Neutrophil (primary cell): ENCODE measurements around the gene PCBP4.
"Not testable (repeated sequence)": the region's sequence is repeated elsewhere in the genome, so short reads cannot be mapped to it uniquely, and the experiment has no call there.

Experiments
- H3K27ac ChIP-seq: fragments of 200-600 bp; sonication (generic); 2 replicates; pipeline ENCODE4 v1.5.1; 2016; ENCODE audit warnings: mild to moderate bottlenecking, moderate library complexity
- H3K27me3 ChIP-seq: fragments of 200-600 bp; sonication (generic); 2 replicates; pipeline ENCODE4 v1.6.0; 2016; ENCODE audit warnings: mild to moderate bottlenecking
- H3K36me3 ChIP-seq: fragments of 200-600 bp; sonication (generic); 2 replicates; pipeline ENCODE4 v1.5.1; 2017
- H3K4me1 ChIP-seq, 2 experiments: fragments of 200-600 bp in 1 of 2; sonication (generic) in 1 of 2; 1 replicate in 1 of 2; 2 replicates in 1 of 2; pipeline versions ENCODE4 v1.5.1 to v1.6.1; 2013 to 2016; ENCODE audit warnings: low read depth in 1 of 2, low read length in 1 of 2, mild to moderate bottlenecking in 1 of 2, moderate library complexity in 1 of 2; ENCODE audit not compliant: control insufficient read depth in 1 of 2, insufficient read depth in 1 of 2
- H3K4me3 ChIP-seq, 2 experiments: fragments of 200-600 bp in 1 of 2; sonication (generic) in 1 of 2; 1 replicate in 1 of 2; 2 replicates in 1 of 2; pipeline ENCODE4 v1.5.1; 2013 to 2016; ENCODE audit warnings: low read depth in 1 of 2, low read length in 1 of 2, mild to moderate bottlenecking in 1 of 2, moderate library complexity in 1 of 2
- H3K9me3 ChIP-seq: fragments of 200-600 bp; sonication (generic); 2 replicates; pipeline ENCODE4 v1.5.1; 2016
- TF ChIP-seq, protein P1 (sequence below): fragments of 200-600 bp; sonication (generic); IDR thresholded peaks from 2 replicates; pipeline ENCODE4 v1.5.1; 2016; ENCODE audit warnings: antibody characterized with exemption

PCBP4 gene

DNA sequence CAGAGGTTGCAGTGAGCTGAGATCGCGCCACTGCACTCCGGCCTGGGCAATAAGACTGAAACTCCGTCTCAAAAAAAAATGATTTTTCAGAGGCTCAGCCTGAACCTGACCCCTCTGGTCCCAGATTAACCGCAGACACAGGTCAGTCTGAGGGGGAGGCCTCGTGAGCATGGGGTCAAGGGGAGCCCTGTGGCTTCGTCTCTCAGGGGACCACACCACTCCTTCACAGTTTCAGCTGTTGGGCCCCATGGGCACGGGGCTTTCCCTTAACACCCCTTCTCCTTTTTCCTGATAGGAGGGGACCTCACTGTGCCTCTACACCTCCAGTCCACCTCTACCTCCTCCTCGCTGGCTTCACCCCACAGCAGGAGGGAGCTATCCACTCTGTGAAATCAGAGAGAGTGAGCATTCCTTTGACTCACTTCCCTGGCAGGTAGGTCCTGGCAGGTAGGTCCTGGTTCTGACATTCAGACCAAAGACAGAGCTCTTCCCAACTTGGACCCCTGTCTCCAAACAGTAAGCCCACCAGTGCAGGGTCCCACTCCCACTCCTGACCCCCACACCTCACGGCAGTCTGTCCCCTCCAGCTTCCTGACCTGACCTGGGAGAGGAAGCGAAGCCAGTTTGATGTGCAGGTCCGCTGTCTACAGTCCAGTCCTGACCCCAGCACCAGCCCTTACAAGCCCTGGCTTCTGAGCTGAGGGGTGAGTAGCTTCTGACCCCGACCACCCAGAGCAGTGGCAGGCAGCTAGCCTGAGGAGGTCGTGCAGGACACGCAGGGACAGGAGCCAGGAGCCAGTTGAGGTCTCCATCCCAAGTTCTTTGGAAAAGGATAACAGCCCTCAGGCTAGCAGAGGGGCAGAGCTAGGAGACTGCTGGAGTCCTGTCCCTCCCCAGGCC lies 34.5 kb downstream of the PCBP4 start:
- TF ChIP-seq, protein P1, sequence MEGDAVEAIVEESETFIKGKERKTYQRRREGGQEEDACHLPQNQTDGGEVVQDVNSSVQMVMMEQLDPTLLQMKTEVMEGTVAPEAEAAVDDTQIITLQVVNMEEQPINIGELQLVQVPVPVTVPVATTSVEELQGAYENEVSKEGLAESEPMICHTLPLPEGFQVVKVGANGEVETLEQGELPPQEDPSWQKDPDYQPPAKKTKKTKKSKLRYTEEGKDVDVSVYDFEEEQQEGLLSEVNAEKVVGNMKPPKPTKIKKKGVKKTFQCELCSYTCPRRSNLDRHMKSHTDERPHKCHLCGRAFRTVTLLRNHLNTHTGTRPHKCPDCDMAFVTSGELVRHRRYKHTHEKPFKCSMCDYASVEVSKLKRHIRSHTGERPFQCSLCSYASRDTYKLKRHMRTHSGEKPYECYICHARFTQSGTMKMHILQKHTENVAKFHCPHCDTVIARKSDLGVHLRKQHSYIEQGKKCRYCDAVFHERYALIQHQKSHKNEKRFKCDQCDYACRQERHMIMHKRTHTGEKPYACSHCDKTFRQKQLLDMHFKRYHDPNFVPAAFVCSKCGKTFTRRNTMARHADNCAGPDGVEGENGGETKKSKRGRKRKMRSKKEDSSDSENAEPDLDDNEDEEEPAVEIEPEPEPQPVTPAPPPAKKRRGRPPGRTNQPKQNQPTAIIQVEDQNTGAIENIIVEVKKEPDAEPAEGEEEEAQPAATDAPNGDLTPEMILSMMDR = no peak
- no peak overlapping the region for H3K4me3 ChIP-seq
- no peaks in the 10 kb centered on the region for H3K4me1 ChIP-seq
- no peak overlapping the region for H3K27ac ChIP-seq
- peaks cover 14% of the 10 kb centered on the region for H3K36me3 ChIP-seq
- H3K27me3 ChIP-seq = no peaks in the 10 kb centered on the region
- H3K9me3 ChIP-seq = no peaks in the 10 kb centered on the region

DNA sequence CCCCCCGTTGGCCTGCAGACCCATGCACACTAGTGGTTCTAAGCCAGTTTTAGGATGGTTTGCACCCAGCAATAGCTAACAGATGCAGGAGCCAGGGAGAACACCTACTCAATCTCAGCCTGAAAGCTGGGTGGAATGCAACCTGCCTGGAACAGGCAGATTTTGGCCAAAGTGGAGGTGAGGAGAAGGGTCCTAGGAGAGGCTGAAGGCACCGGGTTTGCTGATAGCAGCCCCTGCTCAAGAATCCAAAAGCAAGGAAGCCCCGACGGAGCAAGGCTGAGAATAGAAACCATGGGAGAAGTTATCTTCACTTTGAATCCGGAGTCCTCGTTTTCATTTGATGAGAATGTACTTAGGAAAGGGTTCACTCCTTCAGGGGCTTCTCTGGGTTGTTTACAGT lies 35.5 kb downstream of the PCBP4 start:
- no peak overlapping the region for H3K27ac ChIP-seq
- H3K4me1 ChIP-seq = no peaks in the 10 kb centered on the region
- no peak overlapping the region for H3K4me3 ChIP-seq
- no peaks in the 10 kb centered on the region for H3K27me3 ChIP-seq
- TF ChIP-seq, protein P1 = no peak
- H3K9me3 ChIP-seq = no peaks in the 10 kb centered on the region
- H3K36me3 ChIP-seq = peaks cover 7% of the 10 kb centered on the region

DNA sequence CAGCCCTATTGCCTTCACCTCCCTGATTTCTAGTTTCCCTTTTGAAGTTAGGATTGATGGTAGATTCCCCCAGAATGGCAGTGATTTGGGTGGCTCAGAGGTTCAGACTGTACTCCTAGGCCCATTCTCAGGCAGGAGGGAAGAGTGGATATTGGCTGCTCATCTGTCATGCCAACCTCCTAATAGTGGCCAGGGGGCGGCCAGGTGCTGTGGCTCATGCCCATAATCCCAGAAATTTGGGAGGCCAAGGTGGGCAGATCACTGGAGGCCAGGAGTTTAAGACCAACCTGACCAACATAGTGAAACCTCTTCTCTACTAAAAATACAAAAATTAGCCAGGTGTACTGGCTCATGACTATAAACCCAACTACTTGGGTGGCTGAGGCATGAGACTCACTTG lies 36.8 kb downstream of the PCBP4 start:
- no peaks in the 10 kb centered on the region for H3K36me3 ChIP-seq
- H3K4me1 ChIP-seq = no peaks in the 10 kb centered on the region
- no peaks in the 10 kb centered on the region for H3K9me3 ChIP-seq
- no peak overlapping the region for H3K27ac ChIP-seq
- H3K27me3 ChIP-seq = peaks cover 2% of the 10 kb centered on the region
- H3K4me3 ChIP-seq = no peak overlapping the region
- TF ChIP-seq, protein P1 = no peak

DNA sequence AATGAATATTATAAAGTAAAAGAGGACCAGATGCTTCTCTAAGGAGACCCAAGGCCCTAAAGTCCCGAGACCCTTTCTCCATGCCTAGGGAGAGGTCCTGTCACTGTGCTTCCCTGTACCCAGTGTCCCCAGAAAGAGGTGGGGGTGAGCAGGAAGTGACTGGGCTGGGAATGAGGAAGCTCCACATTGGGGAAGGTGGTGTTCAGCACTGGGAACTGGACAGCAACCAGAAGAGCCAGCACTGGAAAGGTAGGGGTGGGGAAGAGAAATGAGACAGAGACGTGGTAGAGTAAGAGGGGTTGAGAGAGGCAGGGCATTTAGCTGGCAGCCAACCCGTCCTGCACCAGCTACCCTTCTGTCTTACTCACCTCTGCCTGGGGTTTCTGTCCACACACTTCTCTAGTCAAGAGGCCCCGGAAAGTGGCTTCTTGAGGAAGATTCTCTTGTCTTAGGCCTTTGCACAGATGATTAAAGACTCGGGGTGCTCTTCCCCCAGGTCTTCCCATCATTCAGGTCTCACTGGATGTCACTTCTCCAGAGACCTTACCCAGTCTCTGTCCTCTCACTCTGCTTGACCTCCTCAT lies 37.7 kb downstream of the PCBP4 start:
- TF ChIP-seq, protein P1 = no peak

DNA sequence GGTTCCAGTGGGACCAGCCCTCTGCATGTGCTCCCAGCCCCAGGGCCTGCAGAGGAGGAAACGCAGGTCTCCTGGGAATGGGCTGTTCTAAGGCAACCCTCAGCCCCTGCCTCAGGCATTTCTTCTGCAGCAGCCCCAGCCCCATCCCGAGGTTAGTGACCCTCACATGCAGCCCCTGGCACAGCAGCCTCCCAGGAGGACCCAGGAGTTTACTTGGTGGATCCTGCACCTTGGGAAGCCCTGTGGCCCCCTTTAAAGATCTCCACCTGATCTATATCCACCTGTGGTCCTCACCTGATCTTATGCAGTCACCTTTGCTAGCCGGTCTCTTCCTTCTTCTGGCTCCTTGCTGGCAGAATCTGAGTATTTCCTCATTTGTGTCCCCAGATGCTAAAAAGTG lies 38.3 kb downstream of the PCBP4 start:
- H3K9me3 ChIP-seq, H3K4me3 ChIP-seq, H3K27ac ChIP-seq, H3K27me3 ChIP-seq, H3K4me1 ChIP-seq, H3K36me3 ChIP-seq: not testable (repeated sequence)

More for the DNA sequence above, 37.7 kb downstream of the PCBP4 start:
- Histone ChIP-seq H3K4me1 (no peaks in the 10 kb centered on the region), H3K4me3 (no peak overlapping the region), H3K36me3 (no peaks in the 10 kb centered on the region), H3K27ac (no peak overlapping the region), H3K27me3 (peaks cover 5% of the 10 kb centered on the region), H3K9me3 (no peaks in the 10 kb centered on the region)

DNA sequence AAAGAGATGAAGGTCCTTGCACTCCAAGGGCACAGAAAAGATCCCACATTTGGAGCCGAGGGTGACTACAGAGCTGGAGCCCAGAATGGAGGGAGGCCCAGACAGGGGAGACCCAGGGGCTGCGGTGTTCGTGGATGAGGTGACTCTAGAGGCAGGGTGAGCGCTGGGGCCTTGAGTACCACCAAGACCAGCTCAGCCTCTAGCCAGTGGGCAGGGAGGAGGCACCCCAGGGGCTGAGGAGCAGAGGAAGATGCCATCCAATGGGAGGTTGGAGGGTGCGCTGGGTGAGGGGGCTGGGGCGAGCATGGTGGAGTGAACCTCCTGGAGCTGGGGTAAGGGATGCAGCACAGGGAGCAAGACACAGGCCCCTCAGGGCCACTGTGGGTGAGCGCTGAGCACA lies 38.8 kb downstream of the PCBP4 start:
- Histone ChIP-seq H3K27me3 (peaks cover 5% of the 10 kb centered on the region), H3K36me3 (no peaks in the 10 kb centered on the region), H3K4me1 (no peaks in the 10 kb centered on the region), H3K4me3 (no peak overlapping the region), H3K9me3 (no peaks in the 10 kb centered on the region), H3K27ac (no peak overlapping the region)
- TF ChIP-seq, protein P1 = no peak
